HEK293 (cell line): ENCODE data around the gene CCDC183.

Source experiments
- AEBP2 ChIP-seq: fragments of 450-650 bp; formaldehyde crosslinking; IDR thresholded peaks from 2 replicates; pipeline ENCODE4 v1.5.1; 2016; ENCODE audit warnings: missing biosample characterization, missing genetic modification characterization, borderline replicate concordance
- GLI2 ChIP-seq: fragments of 450-650 bp; formaldehyde crosslinking; IDR thresholded peaks from 2 replicates; pipeline ENCODE4; 2017; ENCODE audit warnings: missing biosample characterization, missing genetic modification characterization, low read depth, borderline replicate concordance
- TCF7L2 ChIP-seq: IDR thresholded peaks from 2 replicates; pipeline ENCODE4 v1.6.1; 2011; ENCODE audit warnings: low read depth, mild to moderate bottlenecking, inconsistent platforms, low read length, moderate library complexity, borderline replicate concordance
- ZFP37 ChIP-seq: fragments of 450-650 bp; formaldehyde crosslinking; IDR thresholded peaks from 2 replicates; pipeline ENCODE4 v1.5.1; 2016; ENCODE audit warnings: missing biosample characterization, missing genetic modification characterization
- ZNF26 ChIP-seq: fragments of 450-650 bp; formaldehyde crosslinking; IDR thresholded peaks from 2 replicates; pipeline ENCODE4 v1.5.1; 2016; ENCODE audit warnings: missing biosample characterization, missing genetic modification characterization
- ZNF416 ChIP-seq: fragments of 450-650 bp; formaldehyde crosslinking; IDR thresholded peaks from 2 replicates; pipeline ENCODE4 v1.5.1; 2016; ENCODE audit warnings: missing biosample characterization, missing genetic modification characterization
- ZNF548 ChIP-seq: fragments of 450-650 bp; formaldehyde crosslinking; IDR thresholded peaks from 2 replicates; pipeline ENCODE4 v1.5.1; 2016; ENCODE audit warnings: missing biosample characterization, missing genetic modification characterization
- ZNF664 ChIP-seq: fragments of 450-650 bp; formaldehyde crosslinking; IDR thresholded peaks from 2 replicates; pipeline ENCODE4 v1.5.1; 2016; ENCODE audit warnings: missing biosample characterization, missing genetic modification characterization
- ZNF792 ChIP-seq: fragments of 450-650 bp; formaldehyde crosslinking; IDR thresholded peaks from 2 replicates; pipeline ENCODE4 v1.5.1; 2016; ENCODE audit warnings: missing biosample characterization, missing genetic modification characterization

The CCDC183 gene

GRCh38 chr9:136857166-136857565 lies 61.0 kb downstream of the CCDC183 start (continued):
- no peak for TF ChIP-seq ZNF792 (tag by site-specific recombination)
- TF ChIP-seq ZNF664 = no peak
- TF ChIP-seq GLI2 = no peak
- TF ChIP-seq ZNF548 (tag by site-specific recombination) = no peak
- no peak for TF ChIP-seq ZNF416 (tag by site-specific recombination)
- no peak for TF ChIP-seq ZNF26 (tag by site-specific recombination)
- TF ChIP-seq TCF7L2 = no peak
- no peak for TF ChIP-seq AEBP2
- TF ChIP-seq ZFP37 (tag by site-specific recombination) = no peak
